ENCODE data around the gene GYPC.

Gene GYPC

GRCh38 chr2:126744640-126745039 is 88.7 kb downstream of the GYPC start:
- no peak for TF ChIP-seq POLR2AphosphoS5 (IDR thresholded peaks at IDR 0.05; ENCODE audit: low read depth)
- TF ChIP-seq GABPA (IDR thresholded peaks at IDR 0.05; ENCODE audit: low read depth): no peak
- no peak for TF ChIP-seq SPI1 (IDR thresholded peaks at IDR 0.05; ENCODE audit: borderline replicate concordance, low read depth)
- TF ChIP-seq, protein P1, sequence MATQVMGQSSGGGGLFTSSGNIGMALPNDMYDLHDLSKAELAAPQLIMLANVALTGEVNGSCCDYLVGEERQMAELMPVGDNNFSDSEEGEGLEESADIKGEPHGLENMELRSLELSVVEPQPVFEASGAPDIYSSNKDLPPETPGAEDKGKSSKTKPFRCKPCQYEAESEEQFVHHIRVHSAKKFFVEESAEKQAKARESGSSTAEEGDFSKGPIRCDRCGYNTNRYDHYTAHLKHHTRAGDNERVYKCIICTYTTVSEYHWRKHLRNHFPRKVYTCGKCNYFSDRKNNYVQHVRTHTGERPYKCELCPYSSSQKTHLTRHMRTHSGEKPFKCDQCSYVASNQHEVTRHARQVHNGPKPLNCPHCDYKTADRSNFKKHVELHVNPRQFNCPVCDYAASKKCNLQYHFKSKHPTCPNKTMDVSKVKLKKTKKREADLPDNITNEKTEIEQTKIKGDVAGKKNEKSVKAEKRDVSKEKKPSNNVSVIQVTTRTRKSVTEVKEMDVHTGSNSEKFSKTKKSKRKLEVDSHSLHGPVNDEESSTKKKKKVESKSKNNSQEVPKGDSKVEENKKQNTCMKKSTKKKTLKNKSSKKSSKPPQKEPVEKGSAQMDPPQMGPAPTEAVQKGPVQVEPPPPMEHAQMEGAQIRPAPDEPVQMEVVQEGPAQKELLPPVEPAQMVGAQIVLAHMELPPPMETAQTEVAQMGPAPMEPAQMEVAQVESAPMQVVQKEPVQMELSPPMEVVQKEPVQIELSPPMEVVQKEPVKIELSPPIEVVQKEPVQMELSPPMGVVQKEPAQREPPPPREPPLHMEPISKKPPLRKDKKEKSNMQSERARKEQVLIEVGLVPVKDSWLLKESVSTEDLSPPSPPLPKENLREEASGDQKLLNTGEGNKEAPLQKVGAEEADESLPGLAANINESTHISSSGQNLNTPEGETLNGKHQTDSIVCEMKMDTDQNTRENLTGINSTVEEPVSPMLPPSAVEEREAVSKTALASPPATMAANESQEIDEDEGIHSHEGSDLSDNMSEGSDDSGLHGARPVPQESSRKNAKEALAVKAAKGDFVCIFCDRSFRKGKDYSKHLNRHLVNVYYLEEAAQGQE (IDR thresholded peaks at IDR 0.05; ENCODE audit: insufficient replicate concordance, low read depth): no peak
- TF ChIP-seq CTCF (IDR thresholded peaks at IDR 0.05; ENCODE audit: insufficient read depth, low read length): no peak
- Histone ChIP-seq H3K27ac (replicated peaks) (no peak overlapping the region), H3K27me3 (ENCODE audit: insufficient read depth, poor library complexity, severe bottlenecking) (no peaks in the 10 kb centered on the region), H3K4me3 (replicated peaks; ENCODE audit: insufficient read depth, low read length) (no peak overlapping the region)
- DNase-seq (ENCODE audit: low read depth in 1 of 2, low spot score in 1 of 2): no peak
